HCT116 (cell line): ENCODE data around the gene CRACR2A. TPM values are rescaled to one million over a fixed set of nuclear protein-coding genes. Genes with fewer than 3 reads are reported as not detected.

Experiments used
- ATAC-seq: fragments of 200-7000 bp; cut with Tn5 transposase; 2 replicates; pipeline ENCODE4 v1.9.1; 2020; ENCODE audit warnings: mild to moderate bottlenecking, moderate library complexity
- BruUV-seq: library from RNA; stranded (reverse); fragments of 400-500 nt; replicated peaks from 2 replicates; lab custom pipeline; 2021; lab: Mats Ljungman, UMichigan
- CTCF ChIA-PET: fragments of 300-600 bp; sonication (Branson Sonifier 250); formaldehyde crosslinking; loops from one replicate; lab custom pipeline; 2021; ENCODE audit warnings: antibody characterized with exemption; lab: Charles Lee
- POLR2A ChIA-PET: fragments of 300-600, 350-600 bp; sonication (Branson Sonifier 250); formaldehyde crosslinking; loops from one replicate; lab custom pipeline; 2021; ENCODE audit warnings: antibody characterized with exemption; lab: Charles Lee
- RAD21 ChIA-PET, 2 experiments: fragments of 300-600 bp; sonication (Branson Sonifier 250); formaldehyde crosslinking; loops; one replicate each; lab custom pipeline; 2023; ENCODE audit warnings: low total read pairs in 2 of 2; ENCODE audit not compliant: uncharacterized antibody in 2 of 2, unreplicated experiment in 2 of 2, low non-redundant PET in 1 of 2; lab: Charles Lee
- DNase-seq: peaks from one replicate; pipeline ENCODE4 v3.0.0-alpha.2; 2010; ENCODE audit warnings: low read depth, low spot score
- H2AFZ ChIP-seq: fragments of 200-600 bp; shearing (Covaris generic), sonication (generic); 2 replicates; pipeline ENCODE4 v1.6.1; 2017; ENCODE audit warnings: low read depth, mixed run types, mixed read lengths, antibody characterized with exemption, low read length; ENCODE audit not compliant: poor library complexity, severe bottlenecking
- H3K27ac ChIP-seq: 2 replicates; pipeline ENCODE4 v1.5.1; 2012; ENCODE audit warnings: low read depth, low read length
- H3K27me3 ChIP-seq: fragments of 200-600 bp; sonication (generic); 2 replicates; pipeline ENCODE4 v1.6.1; 2016; ENCODE audit warnings: mixed run types, low read length, mixed read lengths; ENCODE audit not compliant: insufficient read depth
- H3K36me3 ChIP-seq, 2 experiments: fragments of 200-500 bp in 1 of 2; fragments of 200-600 bp in 1 of 2; sonication (Bioruptor generic) in 1 of 2; sonication (generic) in 1 of 2; 2 replicates each; pipeline versions ENCODE4 v1.5.1 to v1.6.1; 2014 to 2016; ENCODE audit warnings: low read length in 2 of 2, inconsistent platforms in 1 of 2, mixed read lengths in 1 of 2, mixed run types in 1 of 2; ENCODE audit not compliant: insufficient read depth in 2 of 2, control insufficient read depth in 1 of 2
- H3K4me1 ChIP-seq, 2 experiments: fragments of 200-600 bp in 1 of 2; sonication (generic) in 1 of 2; 2 replicates each; pipeline versions ENCODE4 v1.5.1 to v1.6.1; 2012 to 2017; ENCODE audit warnings: low read length in 2 of 2, inconsistent platforms in 1 of 2, mild to moderate bottlenecking in 1 of 2, mixed read lengths in 1 of 2, mixed run types in 1 of 2, moderate library complexity in 1 of 2; ENCODE audit not compliant: insufficient read depth in 2 of 2, control insufficient read depth in 1 of 2
- H3K4me2 ChIP-seq: fragments of 200-600 bp; sonication (generic); 2 replicates; pipeline ENCODE4 v1.6.1; 2017; ENCODE audit warnings: mixed run types, low read length, mixed read lengths
- H3K4me3 ChIP-seq, 2 experiments: fragments of 200-600 bp in 1 of 2; sonication (generic) in 1 of 2; replicated peaks in 1 of 2; 2 replicates each; pipeline ENCODE4 v1.5.1; 2011 to 2016; ENCODE audit warnings: low read length in 2 of 2, control low read depth in 1 of 2, low read depth in 1 of 2, mild to moderate bottlenecking in 1 of 2, mixed read lengths in 1 of 2, mixed run types in 1 of 2
- H3K79me2 ChIP-seq: fragments of 200-600 bp; sonication (generic); 2 replicates; pipeline ENCODE4 v1.6.1; 2017; ENCODE audit warnings: mild to moderate bottlenecking, mixed run types, low read length, moderate library complexity, mixed read lengths; ENCODE audit not compliant: insufficient read depth
- H3K9ac ChIP-seq: fragments of 200-600 bp; sonication (generic); 2 replicates; pipeline ENCODE4 v1.6.1; 2016; ENCODE audit warnings: low read length, mixed read lengths
- H3K9me2 ChIP-seq: fragments of 200-600 bp; sonication (generic), shearing (Covaris generic); 2 replicates; pipeline ENCODE4 v1.6.1; 2017; ENCODE audit warnings: mixed run types, mild to moderate bottlenecking, moderate library complexity; ENCODE audit not compliant: insufficient read depth
- H3K9me3 ChIP-seq, 2 experiments: fragments of 200-500 bp in 1 of 2; fragments of 200-600 bp in 1 of 2; sonication (Bioruptor generic) in 1 of 2; sonication (generic) in 1 of 2; 2 replicates each; pipeline ENCODE4 v1.6.1; 2014 to 2017; ENCODE audit warnings: low read length in 2 of 2, mixed read lengths in 2 of 2, inconsistent platforms in 1 of 2, low read depth in 1 of 2, mild to moderate bottlenecking in 1 of 2, mixed run types in 1 of 2, moderate library complexity in 1 of 2; ENCODE audit not compliant: control insufficient read depth in 1 of 2, insufficient read depth in 1 of 2
- H4K20me1 ChIP-seq: fragments of 200-600 bp; sonication (generic), shearing (Covaris generic); 2 replicates; pipeline ENCODE4 v1.6.1; 2017; ENCODE audit warnings: mixed run types, mild to moderate bottlenecking, moderate library complexity; ENCODE audit not compliant: insufficient read depth
- ATF3 ChIP-seq: IDR thresholded peaks from 2 replicates; pipeline ENCODE4 v1.6.1; 2012
- CBX3 ChIP-seq: IDR thresholded peaks from 2 replicates; pipeline ENCODE4 v1.6.1; 2012; ENCODE audit warnings: low read depth
- EGR1 ChIP-seq: IDR thresholded peaks from 2 replicates; pipeline ENCODE4 v1.6.1; 2012; ENCODE audit warnings: low read depth
- EZH2 ChIP-seq: fragments of 200-600 bp; sonication (generic); IDR thresholded peaks from 2 replicates; pipeline ENCODE4 v1.6.1; 2017; ENCODE audit warnings: antibody characterized with exemption, mixed run types
- FOSL1 ChIP-seq: IDR thresholded peaks from 2 replicates; pipeline ENCODE4 v1.6.1; 2012; ENCODE audit warnings: low read depth
- JUND ChIP-seq: IDR thresholded peaks from 2 replicates; pipeline ENCODE4 v1.6.1; 2012
- POLR2AphosphoS5 ChIP-seq: IDR thresholded peaks from 2 replicates; pipeline ENCODE4 v1.6.1; 2011; ENCODE audit warnings: mild to moderate bottlenecking, low read depth, low read length, moderate library complexity
- REST ChIP-seq: IDR thresholded peaks from 2 replicates; pipeline ENCODE4 v1.6.1; 2012; ENCODE audit warnings: low read depth
- intact Hi-C: fragments of 100-400 bp; cut with micrococcal nuclease; formaldehyde crosslinking; loops from 2 replicates; pipeline ENCODE4 v1.10.0; 2022
- total RNA-seq: library from RNA; stranded (reverse); gene quantifications from one replicate; pipeline ENCODE4 v1.2.1, GENCODE V29; 2021; ENCODE audit not compliant: unreplicated experiment

The CRACR2A gene
- total RNA-seq, 1 experiment from 2014 or later, result 18.4 TPM

GRCh38 chr12:3727877-3728632 lies 24.9 kb downstream of the CRACR2A start:
- no peaks in the 10 kb centered on the region for H3K9me3 ChIP-seq
- H3K79me2 ChIP-seq, result no peaks in the 10 kb centered on the region
- CTCF ChIA-PET, result no interaction called here
- intact Hi-C loops, result no loop called here
- no TSS peak for BruUV-seq
- POLR2A ChIA-PET, result no interaction called here
- no peaks in the 10 kb centered on the region for H4K20me1 ChIP-seq
- no peak overlapping the region for H3K4me2 ChIP-seq
- no peak overlapping the region for H3K9ac ChIP-seq
- DNase-seq (no peak), ATAC-seq (no peak)
- H3K9me2 ChIP-seq, result no peaks in the 10 kb centered on the region
- H3K4me3 ChIP-seq, result no peak overlapping the region
- TF ChIP-seq POLR2AphosphoS5 (no peak), EGR1 (no peak), CBX3 (no peak), FOSL1 (no peak), EZH2 (no peak), ATF3 (no peak), JUND (no peak), REST (no peak)
- H2AFZ ChIP-seq, result no peak overlapping the region
- no peaks in the 10 kb centered on the region for H3K36me3 ChIP-seq
- H3K27me3 ChIP-seq, result no peaks in the 10 kb centered on the region
- no peak overlapping the region for H3K27ac ChIP-seq
- peaks cover 0 to 3% of the 10 kb centered on the region in 2 experiments; a peak in 2 of 4 replicates for H3K4me1 ChIP-seq
- RAD21 ChIA-PET, result no interaction called here
